Measurements from ENCODE around the gene NDUFA11. TPM values are rescaled to one million over a fixed set of nuclear protein-coding genes. Genes with fewer than 3 reads are reported as not detected.

The NDUFA11 gene
- total and polyA plus RNA-seq, 9 of the 15 experiments (the other 6 are each of a cell fraction or from before 2014, with no cell fraction given): 63.3 to 486 (median 274) TPM

DNA sequence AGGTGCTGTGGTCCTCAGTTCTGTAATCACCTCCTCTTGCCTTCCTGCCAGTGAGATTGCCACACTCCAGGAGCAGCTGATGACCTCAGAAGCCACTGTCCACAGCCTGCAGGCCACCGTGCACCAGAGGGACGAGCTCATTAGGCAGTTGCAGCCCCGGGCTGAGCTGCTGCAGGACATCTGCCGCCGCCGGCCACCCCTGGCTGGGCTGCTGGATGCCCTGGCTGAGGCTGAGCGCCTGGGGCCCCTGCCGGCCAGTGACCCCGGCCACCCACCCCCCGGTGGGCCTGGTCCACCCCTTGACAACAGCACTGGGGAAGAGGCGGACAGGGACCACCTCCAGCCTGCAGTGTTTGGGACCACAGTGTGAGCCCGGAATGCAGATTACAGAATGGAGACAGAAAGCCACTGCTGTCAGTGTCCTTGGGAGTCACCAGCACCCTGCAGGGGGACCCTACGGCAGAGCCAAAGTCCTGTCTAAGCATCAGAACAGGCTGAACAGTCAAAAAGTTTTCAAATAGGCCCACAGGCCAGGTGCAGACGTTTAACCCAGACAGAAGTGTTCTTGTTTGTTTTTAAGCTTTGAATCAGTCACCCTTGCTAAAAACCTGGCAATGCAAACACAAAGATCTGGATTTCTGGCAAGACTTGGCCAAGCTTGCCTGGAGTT, 5.3 kb upstream of the NDUFA11 start:
- H3K9me3 ChIP-seq (replicated peaks; ENCODE audit: control insufficient read depth, insufficient read depth, low read depth, low read length): no peaks in the 10 kb centered on the region
- ATAC-seq: no peak
- no peak overlapping the region for H3K27ac ChIP-seq (ENCODE audit: extremely low read depth, low read depth, low read length)
- H3K9me1 ChIP-seq (ENCODE audit: control insufficient read depth, insufficient read depth, low read length): no peaks in the 10 kb centered on the region
- TF ChIP-seq TAF9B (IDR thresholded peaks at IDR 0.05; ENCODE audit: partially characterized antibody) (no peak), POLR2G (IDR thresholded peaks at IDR 0.05; ENCODE audit: low read depth, low read length) (0 out of 2 replicates have a peak, but pooled peaks have one; percentile 20), PURB (CRISPR knock-in tag; IDR thresholded peaks at IDR 0.05; ENCODE audit: low read depth) (no peak)
- H3K4me2 ChIP-seq (ENCODE audit: insufficient read depth, low read length): no peak overlapping the region
- no peaks in the 10 kb centered on the region for H4K20me1 ChIP-seq (replicated peaks; ENCODE audit: control insufficient read depth, insufficient read depth, low read length)
- intact Hi-C loops (cut with micrococcal nuclease): no loop called here
- H3K79me2 ChIP-seq (ENCODE audit: control insufficient read depth, insufficient read depth, low read length): no peaks in the 10 kb centered on the region
- no peaks in the 10 kb centered on the region for H3K27me3 ChIP-seq (ENCODE audit: control insufficient read depth in 2 of 2, insufficient read depth in 2 of 2, low read length in 2 of 2)
- H3K36me3 ChIP-seq (ENCODE audit: control insufficient read depth, insufficient read depth, low read length): peaks cover 11% of the 10 kb centered on the region; the same call in 1 of the 3 replicates
- H3K4me1 ChIP-seq (replicated peaks in 1 of 2; ENCODE audit: control insufficient read depth in 2 of 2, insufficient read depth in 2 of 2, low read length in 2 of 2): peaks cover 0 to 17% of the 10 kb centered on the region in 2 experiments; a peak in 2 of 5 replicates
- H3K9ac ChIP-seq (ENCODE audit: insufficient read depth in 1 of 2, low read depth in 2 of 2, low read length in 2 of 2): peak overlapping the region in 1 of 2 experiments; percentile 61; a peak in 2 of 4 replicates
- DNase-seq (ENCODE audit: extremely low read depth in 1 of 4, low spot score in 3 of 4): no peak
- CTCF ChIA-PET (ENCODE audit: low intra/inter-chr PET ratio): no interaction called here
- in situ Hi-C loops (cut with MboI): no loop called here
- BruUV-seq (replicated peaks): no TSS peak
- no peak overlapping the region for H3K4me3 ChIP-seq
- POLR2A ChIA-PET: interaction anchor here (0.5 to 1.1 kb wide), 2 partner anchors 23 to 1047 kb away, joined by 3 read pairs; no protein-coding TSS in a partner anchor
- no peak for FAIRE-seq
- 69% methylated on average over 12 of the region's 14 CpGs for WGBS (ENCODE audit: insufficient coverage, low coverage, missing lambda C conversion rate)
- no peak overlapping the region for H2AFZ ChIP-seq (ENCODE audit: low read depth, low read length)

GRCh38 chr19:5907241-5907640, 3.7 kb upstream of the NDUFA11 start:
- CTCF ChIA-PET (ENCODE audit: low intra/inter-chr PET ratio): no interaction called here
- H3K9me1 ChIP-seq (ENCODE audit: control insufficient read depth, insufficient read depth, low read length): no peaks in the 10 kb centered on the region
- H3K4me2 ChIP-seq (ENCODE audit: insufficient read depth, low read length): no peak overlapping the region
- in situ Hi-C loops (cut with MboI) (no loop called here), intact Hi-C loops (cut with micrococcal nuclease) (no loop called here)
- FAIRE-seq (no peak), ATAC-seq (no peak), DNase-seq (ENCODE audit: extremely low read depth in 1 of 4, low spot score in 3 of 4) (no peak)
- no TSS peak for BruUV-seq (replicated peaks)
- no peak overlapping the region for H3K9ac ChIP-seq (ENCODE audit: insufficient read depth in 1 of 2, low read depth in 2 of 2, low read length in 2 of 2)
- peaks cover 11% of the 10 kb centered on the region; the same call in 1 of the 3 replicates for H3K36me3 ChIP-seq (ENCODE audit: control insufficient read depth, insufficient read depth, low read length)
- no peaks in the 10 kb centered on the region for H4K20me1 ChIP-seq (replicated peaks; ENCODE audit: control insufficient read depth, insufficient read depth, low read length)
- H3K9me3 ChIP-seq (replicated peaks; ENCODE audit: control insufficient read depth, insufficient read depth, low read depth, low read length): no peaks in the 10 kb centered on the region
- no peak overlapping the region for H3K27ac ChIP-seq (ENCODE audit: extremely low read depth, low read depth, low read length)
- no peaks in the 10 kb centered on the region for H3K27me3 ChIP-seq (ENCODE audit: control insufficient read depth in 2 of 2, insufficient read depth in 2 of 2, low read length in 2 of 2)
- no peak overlapping the region for H2AFZ ChIP-seq (ENCODE audit: low read depth, low read length)
- H3K4me3 ChIP-seq: no peak overlapping the region
- POLR2A ChIA-PET: no interaction called here
- H3K79me2 ChIP-seq (ENCODE audit: control insufficient read depth, insufficient read depth, low read length): peaks cover 14% of the 10 kb centered on the region
- WGBS (ENCODE audit: insufficient coverage, low coverage, missing lambda C conversion rate): 52% methylated on average over 4 of the region's 5 CpGs
- peaks cover 3 to 28% of the 10 kb centered on the region in 2 experiments; a peak in 3 of 5 replicates for H3K4me1 ChIP-seq (replicated peaks in 1 of 2; ENCODE audit: control insufficient read depth in 2 of 2, insufficient read depth in 2 of 2, low read length in 2 of 2)
- TF ChIP-seq RBM34 (IDR thresholded peaks at IDR 0.05; ENCODE audit: borderline replicate concordance, insufficient read depth, low read length): no peak

Data from K562 (cell line).